Fibroblast of lung (primary cell): ENCODE data around the gene ASIC2. TPM values are rescaled to one million over a fixed set of nuclear protein-coding genes. Genes with fewer than 3 reads are reported as not detected.

ENCODE experiments used
- DNase-seq, 2 donors: peaks; one replicate each; pipeline versions ENCODE4 v3.0.0 to v3.0.0-alpha.2; 2010; ENCODE audit warnings: low read depth in 2 of 2
- H2AFZ ChIP-seq: 2 replicates; pipeline ENCODE4 v1.5.1; 2012; ENCODE audit warnings: low read length, control low read depth, inconsistent platforms
- H3K27ac ChIP-seq: 2 replicates; pipeline ENCODE4 v1.5.1; 2011; ENCODE audit warnings: low read length, control low read depth; ENCODE audit not compliant: insufficient read depth
- H3K27me3 ChIP-seq: 2 replicates; pipeline ENCODE4 v1.5.1; 2011; ENCODE audit warnings: mild to moderate bottlenecking, low read length; ENCODE audit not compliant: control insufficient read depth, insufficient read depth
- H3K36me3 ChIP-seq: 2 replicates; pipeline ENCODE4 v1.5.1; 2011; ENCODE audit warnings: low read length; ENCODE audit not compliant: control insufficient read depth, insufficient read depth
- H3K4me1 ChIP-seq: 2 replicates; pipeline ENCODE4 v1.5.1; 2011; ENCODE audit warnings: low read length; ENCODE audit not compliant: control insufficient read depth, insufficient read depth; ENCODE audit errors: extremely low read depth
- H3K4me2 ChIP-seq: 2 replicates; pipeline ENCODE4 v1.5.1; 2011; ENCODE audit warnings: low read length, control low read depth; ENCODE audit not compliant: insufficient read depth; ENCODE audit errors: extremely low read depth
- H3K4me3 ChIP-seq, 4 experiments: fragments of 200-600 bp in 1 of 4; sonication (generic) in 1 of 4; replicated peaks in 1 of 4; 2 replicates each; pipeline ENCODE4 v1.5.1; 2011 to 2016; ENCODE audit warnings: low read length in 4 of 4, low read depth in 3 of 4, mild to moderate bottlenecking in 3 of 4, control low read depth in 2 of 4, inconsistent platforms in 1 of 4, mixed read lengths in 1 of 4; ENCODE audit not compliant: insufficient read depth in 1 of 4; ENCODE audit errors: control extremely low read depth in 1 of 4
- H3K79me2 ChIP-seq: 2 replicates; pipeline ENCODE4 v1.5.1; 2012; ENCODE audit warnings: mild to moderate bottlenecking, low read length, inconsistent platforms; ENCODE audit not compliant: control insufficient read depth, insufficient read depth
- H3K9ac ChIP-seq: 2 replicates; pipeline ENCODE4 v1.5.1; 2011; ENCODE audit warnings: mild to moderate bottlenecking, low read length, control low read depth; ENCODE audit not compliant: insufficient read depth
- H3K9me3 ChIP-seq: 2 replicates; pipeline ENCODE4 v1.5.1; 2012; ENCODE audit warnings: low read depth, low read length; ENCODE audit not compliant: control insufficient read depth, insufficient read depth
- H4K20me1 ChIP-seq: 2 replicates; pipeline ENCODE4 v1.5.1; 2011; ENCODE audit warnings: low read length; ENCODE audit not compliant: control insufficient read depth, insufficient read depth; ENCODE audit errors: extremely low read depth
- CTCF ChIP-seq, 2 donors: IDR thresholded peaks in 1 of 2; conservative IDR thresholded peaks in 1 of 2; 1 replicate in 1 of 2; 2 replicates in 1 of 2; pipeline ENCODE4 v1.5.1; 2011 to 2012; ENCODE audit warnings: low read length in 2 of 2, control low read depth in 1 of 2, inconsistent platforms in 1 of 2, low read depth in 1 of 2, mild to moderate bottlenecking in 1 of 2
- EZH2 ChIP-seq: IDR thresholded peaks from 2 replicates; pipeline ENCODE4 v1.5.1; 2012; ENCODE audit warnings: low read length, control low read depth, mild to moderate bottlenecking; ENCODE audit errors: missing control alignments
- polyA plus RNA-seq, 2 donors: library from polyadenylated mRNA; depleted of rRNA in 1 of 2; stranded (reverse) in 1 of 2; unstranded in 1 of 2; fragments of >200 nt; gene quantifications; 2 replicates each; pipeline ENCODE4 v1.2.1, GENCODE V29; 2011 to 2012; ENCODE audit warnings: missing spikeins in 1 of 2
- total RNA-seq: library from RNA; depleted of rRNA; stranded (reverse); fragments of >200 nt; gene quantifications from 2 replicates; pipeline ENCODE4 v1.2.1, GENCODE V29; 2014

The ASIC2 gene
- total and polyA plus RNA-seq, 2 donors (not counting 1 experiment from before 2014, with no cell fraction given) = 0.08 to 0.50 TPM

- no peaks in the 10 kb centered on the region for H3K79me2 ChIP-seq
- H3K27ac ChIP-seq = no peak overlapping the region
- H3K27me3 ChIP-seq = no peaks in the 10 kb centered on the region
- no peak overlapping the region for H3K9ac ChIP-seq
- no peak overlapping the region for H3K4me2 ChIP-seq
- H4K20me1 ChIP-seq = no peaks in the 10 kb centered on the region
- H3K4me1 ChIP-seq = no peaks in the 10 kb centered on the region
- H3K9me3 ChIP-seq = no peaks in the 10 kb centered on the region
- no peak overlapping the region for H3K4me3 ChIP-seq
- no peak for TF ChIP-seq CTCF (conservative IDR thresholded peaks at IDR 0.05 in 1 of 2, IDR thresholded peaks at IDR 0.05 in 1 of 2; ENCODE audit: low read depth in 1 of 2, low read length in 2 of 2)
- no peak for TF ChIP-seq EZH2
- no peak overlapping the region for H2AFZ ChIP-seq
- no peak for DNase-seq
- no peaks in the 10 kb centered on the region for H3K36me3 ChIP-seq
Measured at GRCh38 chr17:33166472-33166871, 126.6 kb downstream of the ASIC2 start.

- H3K27me3 ChIP-seq = no peaks in the 10 kb centered on the region
Measured at GRCh38 chr17:33164169-33164881, 128.8 kb downstream of the ASIC2 start.

More at GRCh38 chr17:33164169-33164881, 128.8 kb downstream of the ASIC2 start:
- Histone ChIP-seq H3K9ac (no peak overlapping the region), H2AFZ (no peak overlapping the region), H3K27ac (no peak overlapping the region), H3K4me2 (no peak overlapping the region), H3K79me2 (no peaks in the 10 kb centered on the region), H3K36me3 (no peaks in the 10 kb centered on the region), H3K9me3 (no peaks in the 10 kb centered on the region), H4K20me1 (no peaks in the 10 kb centered on the region), H3K4me3 (no peak overlapping the region), H3K4me1 (no peaks in the 10 kb centered on the region)
- DNase-seq = peak in 1 of 2 donors; percentile 83
- no peak for TF ChIP-seq CTCF (conservative IDR thresholded peaks at IDR 0.05 in 1 of 2, IDR thresholded peaks at IDR 0.05 in 1 of 2; ENCODE audit: low read depth in 1 of 2, low read length in 2 of 2)
- no peak for TF ChIP-seq EZH2
